ENCODE measurements around the gene UBE4B.

DNA sequence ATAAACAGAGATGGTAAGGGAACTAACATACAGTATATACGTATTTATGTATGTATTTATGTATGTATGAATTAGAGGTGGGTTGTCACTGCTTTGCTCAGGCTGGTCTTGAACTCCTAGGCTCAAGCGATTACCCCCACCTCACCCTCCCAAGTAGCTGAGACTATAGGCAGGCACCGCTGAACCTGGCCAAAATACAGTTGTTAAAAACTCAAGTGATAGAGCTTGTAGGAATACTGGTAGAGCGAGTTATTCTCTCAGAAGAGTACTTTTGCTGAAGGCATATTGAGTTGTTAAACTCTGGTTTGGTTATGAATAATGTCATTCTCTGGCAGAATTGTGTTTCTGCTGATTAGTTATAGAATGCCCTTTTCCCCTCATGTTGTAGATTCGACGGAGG lies 38.9 kb downstream of the UBE4B start:
- TF ChIP-seq EZH2phosphoT487 (IDR thresholded peaks at IDR 0.05; ENCODE audit: unreplicated experiment): no peak
- TF ChIP-seq, protein P1, sequence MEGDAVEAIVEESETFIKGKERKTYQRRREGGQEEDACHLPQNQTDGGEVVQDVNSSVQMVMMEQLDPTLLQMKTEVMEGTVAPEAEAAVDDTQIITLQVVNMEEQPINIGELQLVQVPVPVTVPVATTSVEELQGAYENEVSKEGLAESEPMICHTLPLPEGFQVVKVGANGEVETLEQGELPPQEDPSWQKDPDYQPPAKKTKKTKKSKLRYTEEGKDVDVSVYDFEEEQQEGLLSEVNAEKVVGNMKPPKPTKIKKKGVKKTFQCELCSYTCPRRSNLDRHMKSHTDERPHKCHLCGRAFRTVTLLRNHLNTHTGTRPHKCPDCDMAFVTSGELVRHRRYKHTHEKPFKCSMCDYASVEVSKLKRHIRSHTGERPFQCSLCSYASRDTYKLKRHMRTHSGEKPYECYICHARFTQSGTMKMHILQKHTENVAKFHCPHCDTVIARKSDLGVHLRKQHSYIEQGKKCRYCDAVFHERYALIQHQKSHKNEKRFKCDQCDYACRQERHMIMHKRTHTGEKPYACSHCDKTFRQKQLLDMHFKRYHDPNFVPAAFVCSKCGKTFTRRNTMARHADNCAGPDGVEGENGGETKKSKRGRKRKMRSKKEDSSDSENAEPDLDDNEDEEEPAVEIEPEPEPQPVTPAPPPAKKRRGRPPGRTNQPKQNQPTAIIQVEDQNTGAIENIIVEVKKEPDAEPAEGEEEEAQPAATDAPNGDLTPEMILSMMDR (conservative IDR thresholded peaks at IDR 0.05; ENCODE audit: low read depth in 2 of 2): no peak
- TF ChIP-seq, protein P2, sequence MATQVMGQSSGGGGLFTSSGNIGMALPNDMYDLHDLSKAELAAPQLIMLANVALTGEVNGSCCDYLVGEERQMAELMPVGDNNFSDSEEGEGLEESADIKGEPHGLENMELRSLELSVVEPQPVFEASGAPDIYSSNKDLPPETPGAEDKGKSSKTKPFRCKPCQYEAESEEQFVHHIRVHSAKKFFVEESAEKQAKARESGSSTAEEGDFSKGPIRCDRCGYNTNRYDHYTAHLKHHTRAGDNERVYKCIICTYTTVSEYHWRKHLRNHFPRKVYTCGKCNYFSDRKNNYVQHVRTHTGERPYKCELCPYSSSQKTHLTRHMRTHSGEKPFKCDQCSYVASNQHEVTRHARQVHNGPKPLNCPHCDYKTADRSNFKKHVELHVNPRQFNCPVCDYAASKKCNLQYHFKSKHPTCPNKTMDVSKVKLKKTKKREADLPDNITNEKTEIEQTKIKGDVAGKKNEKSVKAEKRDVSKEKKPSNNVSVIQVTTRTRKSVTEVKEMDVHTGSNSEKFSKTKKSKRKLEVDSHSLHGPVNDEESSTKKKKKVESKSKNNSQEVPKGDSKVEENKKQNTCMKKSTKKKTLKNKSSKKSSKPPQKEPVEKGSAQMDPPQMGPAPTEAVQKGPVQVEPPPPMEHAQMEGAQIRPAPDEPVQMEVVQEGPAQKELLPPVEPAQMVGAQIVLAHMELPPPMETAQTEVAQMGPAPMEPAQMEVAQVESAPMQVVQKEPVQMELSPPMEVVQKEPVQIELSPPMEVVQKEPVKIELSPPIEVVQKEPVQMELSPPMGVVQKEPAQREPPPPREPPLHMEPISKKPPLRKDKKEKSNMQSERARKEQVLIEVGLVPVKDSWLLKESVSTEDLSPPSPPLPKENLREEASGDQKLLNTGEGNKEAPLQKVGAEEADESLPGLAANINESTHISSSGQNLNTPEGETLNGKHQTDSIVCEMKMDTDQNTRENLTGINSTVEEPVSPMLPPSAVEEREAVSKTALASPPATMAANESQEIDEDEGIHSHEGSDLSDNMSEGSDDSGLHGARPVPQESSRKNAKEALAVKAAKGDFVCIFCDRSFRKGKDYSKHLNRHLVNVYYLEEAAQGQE (IDR thresholded peaks at IDR 0.05; ENCODE audit: unreplicated experiment): no peak
- no peak for TF ChIP-seq EZH2 (IDR thresholded peaks at IDR 0.05; ENCODE audit: low read depth, unreplicated experiment)
- TF ChIP-seq POLR2AphosphoS5 (IDR thresholded peaks at IDR 0.05; ENCODE audit: low read depth): no peak

All from GM23338 (cell line).